WTC11 (cell line): ENCODE results near the gene PSMD6. TPM values are rescaled to one million over a fixed set of nuclear protein-coding genes. Genes with fewer than 3 reads are reported as not detected.

Source experiments
- ATAC-seq: fragments of 200-7000 bp; cut with Tn5 transposase; 2 replicates; pipeline ENCODE4 v1.10.0; 2021; ENCODE audit warnings: mild to moderate bottlenecking, moderate library complexity
- CTCF ChIA-PET: fragments of 300-600 bp; sonication (Branson Sonifier 250); formaldehyde crosslinking; loops from one replicate; lab custom pipeline; 2021; ENCODE audit warnings: antibody characterized with exemption; lab: Charles Lee
- POLR2A ChIA-PET: fragments of 350-600 bp; sonication (Branson Sonifier 250); formaldehyde crosslinking; loops from one replicate; lab custom pipeline; 2021; ENCODE audit warnings: antibody characterized with exemption; lab: Charles Lee
- DNase-seq: peaks from one replicate; pipeline ENCODE4 v3.0.0; 2021; ENCODE audit warnings: low spot score
- H3K27ac Mint-ChIP-seq: 2 replicates; pipeline ENCODE4 v1.8.0; 2021; ENCODE audit warnings: mixed read lengths
- H3K27me3 Mint-ChIP-seq: 2 replicates; pipeline ENCODE4 v1.8.0; 2021; ENCODE audit warnings: low read depth, mild to moderate bottlenecking, moderate library complexity, mixed read lengths
- H3K36me3 Mint-ChIP-seq: 2 replicates; pipeline ENCODE4 v1.8.0; 2021; ENCODE audit warnings: mixed read lengths
- H3K4me1 Mint-ChIP-seq: 2 replicates; pipeline ENCODE4 v1.8.0; 2022; ENCODE audit warnings: mixed read lengths
- H3K4me3 Mint-ChIP-seq: 2 replicates; pipeline ENCODE4 v1.8.0; 2021; ENCODE audit warnings: mild to moderate bottlenecking, moderate library complexity, mixed read lengths
- H3K9me3 Mint-ChIP-seq: 2 replicates; pipeline ENCODE4 v1.8.0; 2021; ENCODE audit warnings: mixed read lengths
- ATF1 ChIP-seq: sonication (generic); formaldehyde crosslinking; IDR thresholded peaks from 2 replicates; pipeline ENCODE4 v1.8.1; 2023; ENCODE audit warnings: mild to moderate bottlenecking, moderate library complexity, missing genetic modification reagents
- GTF2I ChIP-seq: fragments of 250-450 bp; sonication (Bioruptor Pico); conservative IDR thresholded peaks from 2 replicates; pipeline ENCODE4 v1.4.0; 2021; ENCODE audit warnings: mild to moderate bottlenecking
- SOX15 ChIP-seq: fragments of 250-450 bp; sonication (Bioruptor Pico); IDR thresholded peaks from 2 replicates; pipeline ENCODE4 v1.9.0; 2021; ENCODE audit warnings: mild to moderate bottlenecking
- TCF7 ChIP-seq: sonication (generic); formaldehyde crosslinking; IDR thresholded peaks from 2 replicates; pipeline ENCODE4 v1.8.0; 2022; ENCODE audit warnings: mild to moderate bottlenecking, low read depth, missing genetic modification reagents, moderate library complexity
- ZBTB21 ChIP-seq: sonication (generic); formaldehyde crosslinking; IDR thresholded peaks from 2 replicates; pipeline ENCODE4 v1.8.1; 2023; ENCODE audit warnings: mild to moderate bottlenecking, missing genetic modification reagents, borderline replicate concordance
- ZNF232 ChIP-seq: sonication (generic); formaldehyde crosslinking; IDR thresholded peaks from 2 replicates; pipeline ENCODE4 v1.8.0; 2022; ENCODE audit warnings: mild to moderate bottlenecking, missing genetic modification reagents
- ZNF317 ChIP-seq: sonication (generic); formaldehyde crosslinking; IDR thresholded peaks from 2 replicates; pipeline ENCODE4 v1.8.1; 2023; ENCODE audit warnings: low read depth, mild to moderate bottlenecking, moderate library complexity, missing genetic modification reagents, borderline replicate concordance
- ZNF423 ChIP-seq: fragments of 250-450 bp; sonication (Bioruptor Pico); IDR thresholded peaks from 2 replicates; pipeline ENCODE4 v2.1.2; 2022; ENCODE audit warnings: mild to moderate bottlenecking, moderate library complexity
- total RNA-seq: library from RNA; stranded (reverse); gene quantifications from 3 replicates; pipeline ENCODE4 v1.2.3, GENCODE V29; 2021
- TF ChIP-seq, protein P1 (sequence below): sonication (generic); formaldehyde crosslinking; IDR thresholded peaks from 2 replicates; pipeline ENCODE4 v1.8.1; 2023; ENCODE audit warnings: mild to moderate bottlenecking, missing genetic modification reagents, borderline replicate concordance
- TF ChIP-seq, protein P2 (sequence below): sonication (generic); formaldehyde crosslinking; conservative IDR thresholded peaks from 2 replicates; pipeline ENCODE4 v1.8.1; 2023; ENCODE audit warnings: mild to moderate bottlenecking, low read depth, missing genetic modification reagents, moderate library complexity
- TF ChIP-seq, protein P3 (sequence below): fragments of 250-450 bp; sonication (Bioruptor Pico); IDR thresholded peaks from 2 replicates; pipeline ENCODE4 v2.1.2; 2022; ENCODE audit warnings: mild to moderate bottlenecking, moderate library complexity
- TF ChIP-seq, protein P4 (sequence below): sonication (generic); formaldehyde crosslinking; IDR thresholded peaks from 2 replicates; pipeline ENCODE4 v1.8.0; 2022; ENCODE audit warnings: mild to moderate bottlenecking, missing genetic modification reagents
- TF ChIP-seq, protein P5 (sequence below): sonication (generic); formaldehyde crosslinking; conservative IDR thresholded peaks from 2 replicates; pipeline ENCODE4 v1.8.1; 2022; ENCODE audit warnings: mild to moderate bottlenecking, missing genetic modification reagents
- TF ChIP-seq, protein P6 (sequence below): sonication (generic); formaldehyde crosslinking; IDR thresholded peaks from 2 replicates; pipeline ENCODE4 v1.8.0; 2023; ENCODE audit warnings: missing genetic modification reagents
- TF ChIP-seq, protein P7 (sequence below): sonication (generic); formaldehyde crosslinking; IDR thresholded peaks from 2 replicates; pipeline ENCODE4 v1.8.0; 2022; ENCODE audit warnings: mild to moderate bottlenecking, missing genetic modification reagents

PSMD6 gene
- total RNA-seq, 1 experiment from 2014 or later: 105 TPM

DNA sequence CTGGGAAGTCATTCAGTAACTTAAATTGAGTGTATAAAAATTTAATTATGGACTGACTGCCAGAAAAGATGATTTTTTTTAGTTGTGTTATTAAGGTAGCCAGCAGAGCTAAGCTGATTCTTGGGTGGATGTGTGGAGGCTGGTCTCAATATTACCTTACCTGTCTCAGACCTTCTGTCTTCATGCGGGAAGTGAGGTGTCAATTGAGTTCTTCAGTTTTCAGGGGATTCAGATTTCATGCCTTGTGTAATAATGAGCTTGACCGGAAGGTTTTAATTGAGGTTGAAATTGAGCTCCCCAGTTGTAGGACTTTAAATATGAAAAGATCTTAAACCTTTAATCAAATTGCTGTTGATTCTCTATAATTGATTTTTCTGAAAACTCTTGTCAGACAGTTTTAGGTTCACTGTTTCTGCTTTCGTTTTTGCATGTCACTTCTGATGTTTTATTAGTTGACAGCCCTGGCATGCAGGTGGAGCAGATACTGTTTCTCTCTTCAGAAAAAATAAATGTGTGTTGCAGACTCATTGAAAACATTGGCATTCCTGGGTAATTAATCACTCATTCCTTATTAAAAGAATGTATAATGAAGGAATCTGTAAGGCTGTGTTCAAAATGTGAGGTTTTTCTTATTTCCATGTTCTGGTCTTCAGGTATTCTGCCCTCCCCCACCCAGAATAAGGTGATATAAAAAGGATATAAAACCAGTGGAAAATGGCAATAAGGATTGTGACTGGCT, 54.5 kb downstream of the PSMD6 start:
- Mint-ChIP-seq H3K27ac (peak overlapping the region; percentile 33), H3K9me3 (no peaks in the 10 kb centered on the region), H3K36me3 (no peaks in the 10 kb centered on the region), H3K27me3 (no peaks in the 10 kb centered on the region), H3K4me1 (peaks cover 92% of the 10 kb centered on the region), H3K4me3 (peak overlapping the region; percentile 22)
- ChIA-PET POLR2A (no interaction called here), CTCF (interaction anchor here (0.6 to 1.6 kb wide), 2 partner anchors 10 to 24 kb away, joined by 3 to 4 read pairs; no protein-coding TSS in a partner anchor)
- ATAC-seq (no peak), DNase-seq (no peak)
- TF ChIP-seq ZNF232 (CRISPR knock-in tag) (no peak), SOX15 (CRISPR knock-in tag) (no peak), ZBTB21 (no peak), ATF1 (no peak), GTF2I (CRISPR knock-in tag) (no peak), ZNF423 (CRISPR knock-in tag) (no peak), ZNF317 (no peak), TCF7 (CRISPR knock-in tag) (no peak)
- TF ChIP-seq, protein P1, sequence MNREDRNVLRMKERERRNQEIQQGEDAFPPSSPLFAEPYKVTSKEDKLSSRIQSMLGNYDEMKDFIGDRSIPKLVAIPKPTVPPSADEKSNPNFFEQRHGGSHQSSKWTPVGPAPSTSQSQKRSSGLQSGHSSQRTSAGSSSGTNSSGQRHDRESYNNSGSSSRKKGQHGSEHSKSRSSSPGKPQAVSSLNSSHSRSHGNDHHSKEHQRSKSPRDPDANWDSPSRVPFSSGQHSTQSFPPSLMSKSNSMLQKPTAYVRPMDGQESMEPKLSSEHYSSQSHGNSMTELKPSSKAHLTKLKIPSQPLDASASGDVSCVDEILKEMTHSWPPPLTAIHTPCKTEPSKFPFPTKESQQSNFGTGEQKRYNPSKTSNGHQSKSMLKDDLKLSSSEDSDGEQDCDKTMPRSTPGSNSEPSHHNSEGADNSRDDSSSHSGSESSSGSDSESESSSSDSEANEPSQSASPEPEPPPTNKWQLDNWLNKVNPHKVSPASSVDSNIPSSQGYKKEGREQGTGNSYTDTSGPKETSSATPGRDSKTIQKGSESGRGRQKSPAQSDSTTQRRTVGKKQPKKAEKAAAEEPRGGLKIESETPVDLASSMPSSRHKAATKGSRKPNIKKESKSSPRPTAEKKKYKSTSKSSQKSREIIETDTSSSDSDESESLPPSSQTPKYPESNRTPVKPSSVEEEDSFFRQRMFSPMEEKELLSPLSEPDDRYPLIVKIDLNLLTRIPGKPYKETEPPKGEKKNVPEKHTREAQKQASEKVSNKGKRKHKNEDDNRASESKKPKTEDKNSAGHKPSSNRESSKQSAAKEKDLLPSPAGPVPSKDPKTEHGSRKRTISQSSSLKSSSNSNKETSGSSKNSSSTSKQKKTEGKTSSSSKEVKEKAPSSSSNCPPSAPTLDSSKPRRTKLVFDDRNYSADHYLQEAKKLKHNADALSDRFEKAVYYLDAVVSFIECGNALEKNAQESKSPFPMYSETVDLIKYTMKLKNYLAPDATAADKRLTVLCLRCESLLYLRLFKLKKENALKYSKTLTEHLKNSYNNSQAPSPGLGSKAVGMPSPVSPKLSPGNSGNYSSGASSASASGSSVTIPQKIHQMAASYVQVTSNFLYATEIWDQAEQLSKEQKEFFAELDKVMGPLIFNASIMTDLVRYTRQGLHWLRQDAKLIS: no peak
- TF ChIP-seq, protein P2, sequence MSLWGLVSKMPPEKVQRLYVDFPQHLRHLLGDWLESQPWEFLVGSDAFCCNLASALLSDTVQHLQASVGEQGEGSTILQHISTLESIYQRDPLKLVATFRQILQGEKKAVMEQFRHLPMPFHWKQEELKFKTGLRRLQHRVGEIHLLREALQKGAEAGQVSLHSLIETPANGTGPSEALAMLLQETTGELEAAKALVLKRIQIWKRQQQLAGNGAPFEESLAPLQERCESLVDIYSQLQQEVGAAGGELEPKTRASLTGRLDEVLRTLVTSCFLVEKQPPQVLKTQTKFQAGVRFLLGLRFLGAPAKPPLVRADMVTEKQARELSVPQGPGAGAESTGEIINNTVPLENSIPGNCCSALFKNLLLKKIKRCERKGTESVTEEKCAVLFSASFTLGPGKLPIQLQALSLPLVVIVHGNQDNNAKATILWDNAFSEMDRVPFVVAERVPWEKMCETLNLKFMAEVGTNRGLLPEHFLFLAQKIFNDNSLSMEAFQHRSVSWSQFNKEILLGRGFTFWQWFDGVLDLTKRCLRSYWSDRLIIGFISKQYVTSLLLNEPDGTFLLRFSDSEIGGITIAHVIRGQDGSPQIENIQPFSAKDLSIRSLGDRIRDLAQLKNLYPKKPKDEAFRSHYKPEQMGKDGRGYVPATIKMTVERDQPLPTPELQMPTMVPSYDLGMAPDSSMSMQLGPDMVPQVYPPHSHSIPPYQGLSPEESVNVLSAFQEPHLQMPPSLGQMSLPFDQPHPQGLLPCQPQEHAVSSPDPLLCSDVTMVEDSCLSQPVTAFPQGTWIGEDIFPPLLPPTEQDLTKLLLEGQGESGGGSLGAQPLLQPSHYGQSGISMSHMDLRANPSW (CRISPR knock-in tag): no peak
- TF ChIP-seq, protein P3, sequence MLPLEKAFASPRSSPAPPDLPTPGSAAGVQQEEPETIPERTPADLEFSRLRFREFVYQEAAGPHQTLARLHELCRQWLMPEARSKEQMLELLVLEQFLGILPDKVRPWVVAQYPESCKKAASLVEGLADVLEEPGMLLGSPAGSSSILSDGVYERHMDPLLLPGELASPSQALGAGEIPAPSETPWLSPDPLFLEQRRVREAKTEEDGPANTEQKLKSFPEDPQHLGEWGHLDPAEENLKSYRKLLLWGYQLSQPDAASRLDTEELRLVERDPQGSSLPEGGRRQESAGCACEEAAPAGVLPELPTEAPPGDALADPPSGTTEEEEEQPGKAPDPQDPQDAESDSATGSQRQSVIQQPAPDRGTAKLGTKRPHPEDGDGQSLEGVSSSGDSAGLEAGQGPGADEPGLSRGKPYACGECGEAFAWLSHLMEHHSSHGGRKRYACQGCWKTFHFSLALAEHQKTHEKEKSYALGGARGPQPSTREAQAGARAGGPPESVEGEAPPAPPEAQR: no peak
- TF ChIP-seq, protein P4, sequence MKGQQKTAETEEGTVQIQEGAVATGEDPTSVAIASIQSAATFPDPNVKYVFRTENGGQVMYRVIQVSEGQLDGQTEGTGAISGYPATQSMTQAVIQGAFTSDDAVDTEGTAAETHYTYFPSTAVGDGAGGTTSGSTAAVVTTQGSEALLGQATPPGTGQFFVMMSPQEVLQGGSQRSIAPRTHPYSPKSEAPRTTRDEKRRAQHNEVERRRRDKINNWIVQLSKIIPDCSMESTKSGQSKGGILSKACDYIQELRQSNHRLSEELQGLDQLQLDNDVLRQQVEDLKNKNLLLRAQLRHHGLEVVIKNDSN (CRISPR knock-in tag): no peak
- TF ChIP-seq, protein P5, sequence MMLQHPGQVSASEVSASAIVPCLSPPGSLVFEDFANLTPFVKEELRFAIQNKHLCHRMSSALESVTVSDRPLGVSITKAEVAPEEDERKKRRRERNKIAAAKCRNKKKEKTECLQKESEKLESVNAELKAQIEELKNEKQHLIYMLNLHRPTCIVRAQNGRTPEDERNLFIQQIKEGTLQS (CRISPR knock-in tag): no peak
- TF ChIP-seq, protein P6, sequence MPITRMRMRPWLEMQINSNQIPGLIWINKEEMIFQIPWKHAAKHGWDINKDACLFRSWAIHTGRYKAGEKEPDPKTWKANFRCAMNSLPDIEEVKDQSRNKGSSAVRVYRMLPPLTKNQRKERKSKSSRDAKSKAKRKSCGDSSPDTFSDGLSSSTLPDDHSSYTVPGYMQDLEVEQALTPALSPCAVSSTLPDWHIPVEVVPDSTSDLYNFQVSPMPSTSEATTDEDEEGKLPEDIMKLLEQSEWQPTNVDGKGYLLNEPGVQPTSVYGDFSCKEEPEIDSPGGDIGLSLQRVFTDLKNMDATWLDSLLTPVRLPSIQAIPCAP (CRISPR knock-in tag): no peak
- TF ChIP-seq, protein P7, sequence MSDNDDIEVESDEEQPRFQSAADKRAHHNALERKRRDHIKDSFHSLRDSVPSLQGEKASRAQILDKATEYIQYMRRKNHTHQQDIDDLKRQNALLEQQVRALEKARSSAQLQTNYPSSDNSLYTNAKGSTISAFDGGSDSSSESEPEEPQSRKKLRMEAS (CRISPR knock-in tag): no peak
